Suppressor macrophage treated with lipopolysaccharide for 1 hour (primary cell): ENCODE data around the gene ZFP14.
"Not testable (repeated sequence)": the region's sequence is repeated elsewhere in the genome, so short reads cannot be mapped to it uniquely, and the experiment has no call there.

ENCODE experiments used
- DNase-seq, 3 donors: peaks; one replicate each; pipeline ENCODE4 v3.0.0-alpha.2; 2020 to 2022

The ZFP14 gene

GRCh38 chr19:36330216-36330615 lies 48.8 kb downstream of the ZFP14 start:
- no peak for DNase-seq

- DNase-seq, result not testable (repeated sequence)
Observed at GRCh38 chr19:36329534-36329933, 49.5 kb downstream of the ZFP14 start.

GRCh38 chr19:36326649-36327048 lies 52.4 kb downstream of the ZFP14 start:
- not testable (repeated sequence) for DNase-seq

DNA sequence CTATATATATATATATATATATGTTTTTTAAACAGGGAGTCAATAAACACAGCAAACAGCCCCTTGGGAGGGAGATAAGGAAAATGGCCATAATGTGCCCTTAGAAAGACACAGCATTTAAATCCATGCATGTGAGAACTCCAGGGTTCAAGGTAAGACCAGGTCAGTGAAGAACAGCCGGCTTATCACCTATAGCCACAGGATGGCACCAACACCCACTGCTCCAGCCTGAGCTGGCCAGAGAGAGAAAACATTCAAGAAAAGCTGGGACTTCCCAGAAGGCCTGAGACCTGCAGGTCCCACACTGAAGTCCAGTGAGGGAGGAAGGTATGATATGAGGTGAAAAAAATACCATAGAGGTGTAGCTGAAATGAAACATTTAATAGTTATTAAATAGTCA lies 63.8 kb downstream of the ZFP14 start:
- not testable (repeated sequence) for DNase-seq

DNA sequence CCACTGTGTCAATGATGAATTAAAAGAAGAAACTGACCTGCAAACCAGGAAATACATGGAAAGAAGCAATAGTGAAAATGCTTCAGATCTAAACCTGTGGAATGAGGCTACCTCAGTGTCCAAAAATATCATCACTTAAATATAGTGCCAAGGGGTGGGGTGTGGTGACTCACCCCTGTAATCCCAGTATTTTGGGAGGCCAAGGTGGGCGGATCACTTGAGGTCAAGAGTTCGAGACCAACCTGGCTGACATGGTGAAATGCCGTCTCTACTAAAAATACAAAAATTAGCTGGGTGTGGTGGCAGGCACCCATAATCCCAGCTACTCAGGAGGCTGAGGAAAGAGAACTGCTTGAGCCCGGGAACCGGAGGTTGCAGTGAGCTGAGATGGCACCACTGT lies 64.9 kb downstream of the ZFP14 start:
- not testable (repeated sequence) for DNase-seq

DNA sequence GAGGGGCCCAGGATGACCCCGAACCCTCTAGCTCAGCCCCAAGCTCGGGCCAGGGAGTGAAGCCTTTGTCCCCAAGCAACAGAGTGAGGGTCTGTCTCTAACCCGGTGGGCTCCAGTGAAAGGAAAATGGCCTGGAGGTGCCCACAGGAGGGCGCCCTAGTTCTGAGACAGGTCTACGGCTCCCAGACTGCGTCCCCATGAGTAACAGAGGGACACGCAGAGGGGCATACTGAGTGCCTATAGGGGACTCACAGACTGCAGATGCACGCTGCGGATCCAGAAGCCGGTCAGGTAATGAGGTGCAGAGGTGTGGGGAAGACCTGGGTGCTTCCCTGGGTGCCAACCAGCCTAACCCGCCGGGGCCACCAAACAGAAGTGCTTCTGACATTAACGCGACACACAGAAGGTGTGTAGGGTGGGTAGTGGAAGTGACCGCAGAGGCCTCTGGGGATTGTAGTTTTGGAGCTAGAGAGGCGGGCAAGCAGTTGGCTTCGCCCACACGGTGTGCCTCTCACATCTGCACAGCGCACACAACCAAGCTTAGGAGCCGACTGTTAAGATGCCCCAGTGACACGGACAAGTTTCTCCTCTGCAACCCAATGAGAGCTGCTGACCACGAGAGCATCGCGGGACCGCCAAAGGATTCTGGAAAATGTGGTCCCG lies 67.8 kb downstream of the ZFP14 start:
- not testable (repeated sequence) for DNase-seq

GRCh38 chr19:36310416-36310990 lies 68.5 kb downstream of the ZFP14 start:
- DNase-seq, result not testable (repeated sequence)

- DNase-seq, result not testable (repeated sequence)
Observed at GRCh38 chr19:36309759-36310158, 69.2 kb downstream of the ZFP14 start.

DNA sequence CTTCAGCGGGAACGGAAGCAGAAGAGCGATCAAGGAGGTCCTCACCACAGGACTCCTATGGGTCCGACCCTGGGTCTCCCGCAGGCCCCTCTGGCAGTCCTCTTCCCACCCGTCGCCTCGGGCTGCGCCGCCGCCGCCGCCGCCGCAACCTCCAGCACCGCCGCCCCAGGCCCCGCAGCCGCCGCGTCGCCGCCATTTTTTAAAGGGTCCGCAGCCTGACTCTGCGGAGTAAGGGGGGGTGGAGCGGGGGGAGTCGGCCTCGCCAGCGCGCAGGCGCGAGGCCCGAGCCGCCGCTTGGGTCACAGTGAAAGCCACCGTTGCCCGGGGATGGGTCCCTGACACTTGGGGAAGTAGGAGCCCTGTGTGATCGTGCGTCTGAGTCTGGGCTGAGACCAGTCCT lies 69.7 kb downstream of the ZFP14 start:
- not testable (repeated sequence) for DNase-seq

- DNase-seq, result not testable (repeated sequence)
Observed at GRCh38 chr19:36292317-36292716, 86.7 kb downstream of the ZFP14 start.
